ENCODE results near the gene SOHLH2.

GRCh38 chr13:36219883-36220282 lies 5.5 kb upstream of the SOHLH2 start:
- TF ChIP-seq RFX5 (IDR thresholded peaks at IDR 0.05; ENCODE audit: low read depth, low read length) = no peak
- TF ChIP-seq, protein P1, sequence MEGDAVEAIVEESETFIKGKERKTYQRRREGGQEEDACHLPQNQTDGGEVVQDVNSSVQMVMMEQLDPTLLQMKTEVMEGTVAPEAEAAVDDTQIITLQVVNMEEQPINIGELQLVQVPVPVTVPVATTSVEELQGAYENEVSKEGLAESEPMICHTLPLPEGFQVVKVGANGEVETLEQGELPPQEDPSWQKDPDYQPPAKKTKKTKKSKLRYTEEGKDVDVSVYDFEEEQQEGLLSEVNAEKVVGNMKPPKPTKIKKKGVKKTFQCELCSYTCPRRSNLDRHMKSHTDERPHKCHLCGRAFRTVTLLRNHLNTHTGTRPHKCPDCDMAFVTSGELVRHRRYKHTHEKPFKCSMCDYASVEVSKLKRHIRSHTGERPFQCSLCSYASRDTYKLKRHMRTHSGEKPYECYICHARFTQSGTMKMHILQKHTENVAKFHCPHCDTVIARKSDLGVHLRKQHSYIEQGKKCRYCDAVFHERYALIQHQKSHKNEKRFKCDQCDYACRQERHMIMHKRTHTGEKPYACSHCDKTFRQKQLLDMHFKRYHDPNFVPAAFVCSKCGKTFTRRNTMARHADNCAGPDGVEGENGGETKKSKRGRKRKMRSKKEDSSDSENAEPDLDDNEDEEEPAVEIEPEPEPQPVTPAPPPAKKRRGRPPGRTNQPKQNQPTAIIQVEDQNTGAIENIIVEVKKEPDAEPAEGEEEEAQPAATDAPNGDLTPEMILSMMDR (conservative IDR thresholded peaks at IDR 0.05; ENCODE audit: low read depth, low read length) = no peak
- no peak for TF ChIP-seq CEBPB (IDR thresholded peaks at IDR 0.05; ENCODE audit: low read depth, low read length)
- TF ChIP-seq POLR2A (IDR thresholded peaks at IDR 0.05; ENCODE audit: low read depth, low read length) = no peak
- TF ChIP-seq RAD21 (IDR thresholded peaks at IDR 0.05; ENCODE audit: low read length) = no peak
- TF ChIP-seq FOS (IDR thresholded peaks at IDR 0.05; ENCODE audit: low read depth, low read length) = no peak
- TF ChIP-seq MXI1 (IDR thresholded peaks at IDR 0.05; ENCODE audit: borderline replicate concordance, low read depth, low read length) = no peak
- no peak for TF ChIP-seq SMC3 (IDR thresholded peaks at IDR 0.05; ENCODE audit: low read depth, low read length)
- TF ChIP-seq RCOR1 (IDR thresholded peaks at IDR 0.05; ENCODE audit: insufficient replicate concordance, low read length) = no peak
- no peak for TF ChIP-seq BHLHE40 (IDR thresholded peaks at IDR 0.05; ENCODE audit: low read depth, low read length)
